GM19035 (cell line): Measurements from ENCODE around the gene SERINC2.

Experiments used
- ATAC-seq: cut with Tn5 transposase; IDR thresholded peaks from one replicate; pipeline ENCODE4 v1.9.1; 2021; ENCODE audit not compliant: unreplicated experiment

The SERINC2 gene

GRCh38 chr1:31432592-31433395 is 19.8 kb downstream of the SERINC2 start:
- no peak for ATAC-seq

GRCh38 chr1:31433396-31433930 is 20.4 kb downstream of the SERINC2 start:
- ATAC-seq, result no peak

- no peak for ATAC-seq
Measured at GRCh38 chr1:31434101-31434871, 21.3 kb downstream of the SERINC2 start.

GRCh38 chr1:31434979-31435378 is 22.0 kb downstream of the SERINC2 start:
- ATAC-seq, result no peak

GRCh38 chr1:31435471-31436409 is 22.7 kb downstream of the SERINC2 start:
- ATAC-seq, result no peak

- ATAC-seq, result no peak
Measured at GRCh38 chr1:31436596-31437432, 23.8 kb downstream of the SERINC2 start.

- ATAC-seq, result no peak
Measured at GRCh38 chr1:31437433-31438037, 24.5 kb downstream of the SERINC2 start.

- ATAC-seq, result no peak
Measured at GRCh38 chr1:31439276-31439675, 26.3 kb downstream of the SERINC2 start.

GRCh38 chr1:31441073-31441472 is 28.1 kb downstream of the SERINC2 start:
- no peak for ATAC-seq

- ATAC-seq, result no peak
Measured at GRCh38 chr1:31441558-31441957, 28.5 kb downstream of the SERINC2 start.

- no peak for ATAC-seq
Measured at GRCh38 chr1:31441970-31442647, 29.1 kb downstream of the SERINC2 start.

GRCh38 chr1:31442648-31442994 is 29.6 kb downstream of the SERINC2 start:
- ATAC-seq, result no peak

GRCh38 chr1:31443673-31444072 is 30.7 kb downstream of the SERINC2 start:
- ATAC-seq, result no peak

- no peak for ATAC-seq
Measured at GRCh38 chr1:31444725-31445448, 31.9 kb downstream of the SERINC2 start.

GRCh38 chr1:31445951-31446350 is 32.9 kb downstream of the SERINC2 start:
- ATAC-seq, result no peak

- no peak for ATAC-seq
Measured at GRCh38 chr1:31447210-31447609, 34.2 kb downstream of the SERINC2 start.

- ATAC-seq, result no peak
Measured at GRCh38 chr1:31453384-31454079, 40.5 kb downstream of the SERINC2 start.
